Renal cortex interstitium (tissue), 11 donors: ENCODE results near the gene OR5AC2. TPM values are rescaled to one million over a fixed set of nuclear protein-coding genes. Genes with fewer than 3 reads are reported as not detected.

Experiments used
- DNase-seq, 11 donors: peaks; one replicate each; pipeline ENCODE4 v3.0.0-alpha.2; 2013; ENCODE audit warnings: low read depth in 9 of 11, low spot score in 4 of 11; ENCODE audit errors: extremely low read depth in 1 of 11
- polyA plus RNA-seq, 3 donors: library from polyadenylated mRNA; unstranded; fragments of 120-200 nt; gene quantifications; one replicate each; pipeline ENCODE4 v1.2.1, GENCODE V29; 2013; ENCODE audit not compliant: insufficient read length in 3 of 3

Gene OR5AC2
- polyA plus RNA-seq, 3 donors = not detected

DNA sequence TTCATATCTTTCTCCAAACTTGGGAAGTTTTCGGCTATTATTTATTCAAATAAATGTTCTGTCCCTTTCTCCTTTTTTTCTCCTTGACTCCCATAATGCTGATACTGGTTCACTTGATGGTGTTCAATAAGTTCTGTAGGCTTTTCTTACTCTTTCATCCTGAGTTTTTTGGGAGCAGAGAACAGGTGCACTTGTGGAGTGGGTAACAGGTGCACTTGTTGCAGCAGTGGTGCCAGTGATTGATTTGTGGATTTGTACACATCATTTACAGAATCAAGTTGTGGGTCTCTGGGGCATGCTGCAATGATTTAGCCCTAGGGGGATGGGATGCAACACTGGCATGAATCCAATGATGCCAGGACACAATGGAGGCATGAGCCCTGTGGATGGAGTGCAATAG is 28.7 kb downstream of the OR5AC2 start:
- DNase-seq = no peak

- no peak for DNase-seq
Measured at GRCh38 chr3:98130421-98130820, 43.4 kb downstream of the OR5AC2 start, which contains the start of gene OR5H1. Gene OR5H1 (plus strand): TSS chr3:98130721. CDS start chr3:98132698, 1,977 bp downstream.

- DNase-seq = no peak
Measured at GRCh38 chr3:98136631-98137030, 49.7 kb downstream of the OR5AC2 start.

Other genes starting within 250 kb of the OR5AC2 start
- gene RIOX2, start 114.7 kb upstream of the OR5AC2 start, polyA plus RNA-seq = 10 to 100 TPM; 31.8 to 41.6 (median 33.2) TPM
- under 1 TPM; 0.03 to 0.09 (median 0.03) TPM for gene GABRR3, start 51.9 kb upstream of the OR5AC2 start, polyA plus RNA-seq
- gene OR5H1, start 43.5 kb downstream of the OR5AC2 start, polyA plus RNA-seq = under 1 TPM in 1 of 3 donors, not detected in 2; 0.05 TPM
- not detected for gene OR5H14, start 60.3 kb downstream of the OR5AC2 start, polyA plus RNA-seq
- not detected for gene OR5H15, start 79.5 kb downstream of the OR5AC2 start, polyA plus RNA-seq
- gene OR5H6, start 177.1 kb downstream of the OR5AC2 start, polyA plus RNA-seq = not detected
- not detected for gene OR5H2, start 195.3 kb downstream of the OR5AC2 start, polyA plus RNA-seq